ENCODE measurements around the gene S100A13.

Gene S100A13

DNA sequence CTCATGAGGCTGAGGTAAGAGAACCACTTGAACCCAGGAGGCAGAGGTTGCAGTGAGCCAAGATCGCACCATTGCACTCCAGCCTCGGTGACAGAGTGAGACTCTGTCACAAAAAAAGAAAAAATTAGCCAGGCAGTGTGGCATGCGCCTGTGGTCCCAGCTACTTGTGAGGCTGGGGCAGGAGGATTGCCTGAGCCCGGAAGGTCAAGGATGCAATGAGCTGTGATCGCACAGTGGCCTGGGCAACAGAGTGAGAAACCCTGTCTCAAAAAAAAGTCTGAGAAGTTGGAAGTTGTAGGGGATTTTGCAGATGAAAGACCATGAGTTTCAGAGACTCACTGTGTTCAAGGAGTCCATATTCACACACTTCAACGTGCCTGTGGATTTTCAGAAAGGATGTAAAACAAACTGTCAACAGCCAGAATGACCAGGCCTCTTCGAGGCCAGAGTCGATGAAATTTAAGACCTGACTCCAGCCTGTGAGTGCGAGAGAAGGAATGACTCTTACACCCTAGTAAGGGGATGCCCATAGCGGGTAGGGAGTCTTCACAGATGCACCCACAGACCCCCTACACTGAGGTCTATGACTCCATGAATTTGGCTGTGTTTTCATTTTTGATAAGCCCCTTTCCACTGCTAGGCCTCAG lies 2.2 kb downstream of the S100A13 start:
- DNase-seq: no peak

GRCh38 chr1:153623101-153623500 lies 4.2 kb downstream of the S100A13 start:
- DNase-seq: no peak

DNA sequence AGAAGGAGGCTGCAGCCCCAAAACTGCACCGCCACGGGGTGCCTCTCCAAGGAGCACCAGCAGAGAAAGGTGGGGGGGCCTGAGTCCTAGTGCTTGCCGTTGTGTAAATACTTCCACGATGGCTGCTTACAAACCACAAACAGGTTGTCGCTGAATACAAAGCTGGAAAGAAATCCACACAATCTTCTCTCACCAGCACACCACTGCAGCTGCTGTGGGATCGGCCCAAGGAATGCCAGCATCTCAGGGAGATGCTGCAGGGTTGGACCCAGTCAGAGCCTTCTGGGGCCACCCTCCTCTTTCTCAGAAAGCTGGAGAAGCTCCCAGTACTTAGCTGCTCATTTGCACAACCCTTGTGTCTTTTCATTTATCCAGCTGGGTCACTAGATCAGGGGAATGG lies 8.1 kb downstream of the S100A13 start:
- DNase-seq: no peak

GRCh38 chr1:153617663-153618062 lies 9.6 kb downstream of the S100A13 start:
- peak; percentile 55 for DNase-seq

DNA sequence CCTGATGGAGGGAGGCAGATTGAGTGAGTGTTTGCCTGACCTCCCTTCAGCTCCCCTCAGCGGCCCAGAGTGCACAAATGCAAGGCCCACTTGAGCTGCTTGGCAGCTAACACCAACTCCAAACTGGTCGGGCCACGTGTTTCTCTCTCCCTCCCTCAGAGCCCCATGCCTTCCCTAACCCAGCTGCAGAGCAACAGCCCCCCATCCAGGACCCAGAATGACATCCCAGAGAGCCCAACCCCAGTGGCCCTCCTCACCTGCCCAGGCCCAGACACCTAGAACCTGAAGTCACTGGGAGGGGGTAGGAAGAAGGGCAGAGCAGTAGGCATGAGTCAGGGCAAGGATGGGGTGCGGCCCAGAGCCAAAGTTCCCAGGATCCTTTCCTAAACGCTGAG lies 10.4 kb downstream of the S100A13 start:
- DNase-seq: no peak

- no peak for DNase-seq
These were observed 11.0 kb downstream of the S100A13 start, which contains the start of gene S100A14 for GRCh38 chr1:153616144-153616916. S100A14 (minus strand) TSS chr1:153616325; CDS start chr1:153615858, 467 bp downstream.

DNA sequence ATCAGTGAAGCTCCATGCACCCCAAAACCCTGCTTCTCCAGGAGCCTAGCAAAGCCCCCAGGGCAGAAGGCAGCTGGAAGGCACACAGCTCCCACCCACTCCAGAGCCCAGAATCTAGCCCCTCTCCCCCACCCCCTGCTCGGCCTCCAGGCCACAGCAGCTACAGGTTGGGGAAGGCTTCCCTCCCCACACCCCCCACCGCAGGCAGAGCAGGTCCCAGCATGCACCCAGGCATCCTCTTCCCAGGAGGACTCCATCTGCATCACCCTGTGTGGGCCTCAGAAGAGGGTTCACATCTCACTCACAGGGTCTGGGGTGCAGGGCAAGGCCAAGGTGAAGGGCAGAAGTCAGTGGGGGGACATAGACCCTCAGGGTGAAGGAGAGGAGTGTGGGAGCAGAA lies 11.9 kb downstream of the S100A13 start:
- no peak for DNase-seq

DNA sequence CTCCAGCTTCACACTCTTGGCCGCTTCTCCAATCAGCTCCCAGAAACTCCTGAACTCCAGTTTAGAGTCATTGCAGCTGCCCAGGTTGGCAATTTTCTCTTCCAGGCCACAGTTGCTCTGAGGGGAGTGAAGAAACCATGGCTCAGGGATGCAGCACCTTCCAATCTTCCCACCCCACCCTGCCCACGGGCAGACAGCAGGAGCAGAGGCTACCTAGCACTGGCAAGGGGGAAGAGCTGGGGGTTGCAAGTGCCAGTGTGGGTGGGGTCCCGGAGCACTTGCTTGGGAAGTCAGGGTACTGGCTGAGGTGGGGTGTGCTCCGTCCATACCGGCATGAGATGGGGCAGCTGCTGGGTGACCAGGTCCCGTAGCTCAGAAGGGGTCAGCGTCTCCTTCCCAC lies 12.4 kb downstream of the S100A13 start:
- DNase-seq: no peak

GRCh38 chr1:153614189-153614900 lies 13.0 kb downstream of the S100A13 start:
- no peak for DNase-seq

DNA sequence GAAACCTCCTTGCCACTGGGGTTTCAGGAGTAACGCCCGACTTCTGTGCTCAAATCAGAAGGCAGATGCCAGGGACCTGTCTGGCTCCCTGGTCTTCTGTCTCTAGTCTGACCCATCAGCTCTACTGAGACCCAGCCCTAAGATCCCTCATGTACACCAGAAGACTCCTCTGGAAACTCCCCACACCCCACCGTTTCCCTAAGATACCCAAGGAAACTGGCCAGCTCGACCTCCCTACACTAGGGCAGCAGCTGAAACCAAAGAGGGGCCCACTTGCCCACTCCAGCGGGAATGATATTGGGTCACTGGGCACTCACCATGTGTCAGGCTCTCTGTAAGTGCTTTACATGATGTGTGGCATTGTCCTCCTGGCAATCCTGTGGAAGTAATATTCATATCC lies 13.9 kb downstream of the S100A13 start:
- DNase-seq: no peak

GRCh38 chr1:153612755-153613331 lies 14.5 kb downstream of the S100A13 start, which contains the start of gene S100A16:
S100A16 (minus strand) TSS chr1:153613137; CDS start chr1:153608151, 4,986 bp downstream.
- DNase-seq: no peak

GRCh38 chr1:153612111-153612754 lies 15.1 kb downstream of the S100A13 start:
- no peak for DNase-seq

DNA sequence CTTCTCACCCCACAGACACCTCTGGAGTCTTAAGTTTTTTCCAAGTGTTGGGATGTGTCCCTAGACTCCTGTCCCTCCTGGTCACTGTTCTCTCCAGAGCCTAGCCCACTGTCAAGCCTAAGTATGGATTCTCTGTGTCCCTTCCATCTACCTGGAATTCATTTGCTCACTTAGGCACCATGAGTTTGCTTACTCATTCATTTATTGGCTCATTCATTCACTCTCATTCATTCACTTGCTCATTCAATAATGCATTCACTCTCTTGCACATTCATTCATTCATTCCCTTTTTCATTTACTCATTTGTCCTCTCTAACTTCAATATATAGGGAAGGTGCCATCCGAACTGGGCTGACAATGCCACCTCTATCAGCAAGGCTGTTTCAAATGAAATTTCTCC lies 15.9 kb downstream of the S100A13 start:
- DNase-seq: no peak

- no peak for DNase-seq
These were observed 16.4 kb downstream of the S100A13 start for GRCh38 chr1:153610811-153611301.

DNA sequence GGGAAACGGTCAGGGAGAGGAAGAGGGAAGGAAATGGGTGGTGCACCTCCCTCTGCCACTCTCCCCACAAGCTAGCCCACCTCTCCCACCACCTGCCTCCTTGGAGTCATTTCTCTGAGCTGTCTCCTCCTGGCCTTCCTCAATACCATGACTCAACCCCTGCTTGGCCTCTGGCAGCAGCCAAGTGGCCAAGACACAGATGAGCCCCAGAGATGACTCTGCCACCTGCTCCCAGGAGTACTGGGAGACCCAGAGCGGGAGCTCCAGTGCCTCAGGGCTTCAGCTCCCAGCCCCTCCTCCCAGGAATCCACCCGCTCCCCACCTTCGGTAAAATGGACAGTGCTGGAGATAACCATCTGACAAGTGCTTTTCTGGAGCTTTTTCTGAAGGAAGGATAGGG lies 17.0 kb downstream of the S100A13 start:
- DNase-seq: no peak

- no peak for DNase-seq
These were observed 17.8 kb downstream of the S100A13 start for GRCh38 chr1:153609585-153609907.

GRCh38 chr1:153608742-153609584 lies 18.3 kb downstream of the S100A13 start:
- DNase-seq: no peak

GRCh38 chr1:153608089-153608682 lies 19.1 kb downstream of the S100A13 start:
- DNase-seq: no peak

GRCh38 chr1:153607381-153607780 lies 19.9 kb downstream of the S100A13 start:
- no peak for DNase-seq

DNA sequence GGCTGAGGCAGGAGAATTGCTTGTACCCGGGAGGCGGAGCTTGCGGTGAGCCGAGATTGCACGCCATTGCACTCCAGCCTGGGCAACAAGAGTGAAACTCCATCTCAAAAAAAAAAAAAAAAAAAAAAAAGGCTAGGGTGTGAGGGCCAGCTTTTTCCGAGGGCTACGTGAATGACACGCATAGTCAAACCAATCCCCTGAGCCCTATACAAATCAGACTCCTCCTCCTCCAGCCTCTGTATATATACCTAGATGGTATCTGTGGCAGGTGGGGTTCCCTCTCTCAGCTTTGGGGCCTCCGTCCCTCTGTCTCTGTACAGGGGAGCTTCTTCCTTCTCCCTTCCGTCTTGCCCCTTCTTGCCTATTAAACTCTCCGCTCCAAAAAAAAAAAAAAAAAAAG lies 21.1 kb downstream of the S100A13 start:
- DNase-seq: no peak

DNA sequence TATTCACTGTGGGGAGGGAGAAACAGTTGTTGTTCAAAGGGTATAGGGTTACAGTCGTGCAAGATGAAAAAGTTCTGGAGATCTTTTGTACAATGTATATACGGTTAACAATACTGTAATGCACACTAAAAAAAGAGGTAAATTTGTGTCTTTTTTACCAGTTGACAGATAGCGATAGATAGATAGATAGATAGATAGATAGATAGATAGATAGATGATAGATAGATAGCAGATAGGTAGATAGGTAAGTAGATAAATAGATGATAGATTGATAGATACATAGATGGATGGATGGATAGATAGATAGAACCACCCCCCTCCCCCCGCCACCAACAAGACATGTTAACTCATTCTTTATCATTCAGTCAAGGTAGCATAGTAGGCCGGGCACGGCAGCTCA lies 24.6 kb downstream of the S100A13 start:
- no peak for DNase-seq
